Neural cell (in vitro differentiated cells): ENCODE measurements around the gene SLC18B1. TPM values are rescaled to one million over a fixed set of nuclear protein-coding genes. Genes with fewer than 3 reads are reported as not detected.

ENCODE experiments used
- H2AFZ ChIP-seq: fragments of 200-600, 300-800 bp; sonication (generic), shearing (Covaris generic); 2 replicates; pipeline ENCODE4 v1.6.0; 2014; ENCODE audit warnings: low read depth, mild to moderate bottlenecking, antibody characterized with exemption, low read length, moderate library complexity
- H3F3A ChIP-seq: fragments of 200-600 bp; shearing (Covaris generic); 2 replicates; pipeline ENCODE4 v1.6.1; 2016; ENCODE audit warnings: mild to moderate bottlenecking, moderate library complexity, mixed read lengths, antibody characterized with exemption, low read length; ENCODE audit not compliant: insufficient read depth, poor library complexity, severe bottlenecking
- H3K27ac ChIP-seq: fragments of 200-600, 300-800 bp; sonication (generic), shearing (Covaris generic); 2 replicates; pipeline ENCODE4 v1.5.1; 2014; ENCODE audit warnings: mild to moderate bottlenecking, low read length, moderate library complexity
- H3K27me3 ChIP-seq: fragments of 300-800, 200-600 bp; sonication (generic), shearing (Covaris generic); 2 replicates; pipeline ENCODE4 v1.6.0; 2014; ENCODE audit warnings: mild to moderate bottlenecking, low read depth, low read length, moderate library complexity; ENCODE audit not compliant: insufficient read depth
- H3K36me3 ChIP-seq: fragments of 300-800, 200-600 bp; sonication (generic), shearing (Covaris generic); 2 replicates; pipeline ENCODE4 v1.5.1; 2014; ENCODE audit warnings: mild to moderate bottlenecking, antibody characterized with exemption, low read length, moderate library complexity; ENCODE audit not compliant: insufficient read depth
- H3K4me2 ChIP-seq: fragments of 300-800, 200-600 bp; sonication (generic), shearing (Covaris generic); 2 replicates; pipeline ENCODE4 v1.6.0; 2014; ENCODE audit warnings: mild to moderate bottlenecking, low read length
- H3K4me3 ChIP-seq: fragments of 300-800, 200-600 bp; sonication (generic), shearing (Covaris generic); 2 replicates; pipeline ENCODE4 v1.5.1; 2014; ENCODE audit warnings: mild to moderate bottlenecking, low read length, moderate library complexity
- H3K79me2 ChIP-seq: fragments of 200-600 bp; shearing (Covaris generic); replicated peaks from 2 replicates; pipeline ENCODE4 v1.6.0; 2014; ENCODE audit warnings: mild to moderate bottlenecking, low read length, moderate library complexity; ENCODE audit not compliant: insufficient read depth
- H3K9ac ChIP-seq: fragments of 300-800, 200-600 bp; sonication (generic), shearing (Covaris generic); 2 replicates; pipeline ENCODE4 v1.6.1; 2016; ENCODE audit warnings: mild to moderate bottlenecking, low read length, mixed read lengths
- H3K9me2 ChIP-seq: fragments of 200-600 bp; shearing (Covaris generic); 2 replicates; pipeline ENCODE4 v1.6.1; 2016; ENCODE audit warnings: mild to moderate bottlenecking, low read length, mixed read lengths; ENCODE audit not compliant: insufficient read depth
- H3K9me3 ChIP-seq: fragments of 200-600, 300-800 bp; sonication (generic), shearing (Covaris generic); 2 replicates; pipeline ENCODE4 v1.6.1; 2016; ENCODE audit warnings: mild to moderate bottlenecking, mixed run types, low read length, moderate library complexity, mixed read lengths
- H4K20me1 ChIP-seq: fragments of 200-600 bp; shearing (Covaris generic); 2 replicates; pipeline ENCODE4 v1.6.1; 2016; ENCODE audit warnings: mild to moderate bottlenecking, mixed run types; ENCODE audit not compliant: insufficient read depth
- EP300 ChIP-seq: fragments of 450-650 bp; conservative IDR thresholded peaks from 2 replicates; pipeline ENCODE4 v1.6.1; 2014; ENCODE audit warnings: antibody characterized with exemption, mild to moderate bottlenecking, moderate library complexity; ENCODE audit not compliant: poor library complexity, severe bottlenecking
- EZH2 ChIP-seq: fragments of 200-600, 300-800 bp; shearing (Covaris generic), sonication (generic); IDR thresholded peaks from 2 replicates; pipeline ENCODE4 v1.6.1; 2014; ENCODE audit warnings: antibody characterized with exemption, low read length, borderline replicate concordance, mild to moderate bottlenecking; ENCODE audit not compliant: insufficient read depth, poor library complexity, severe bottlenecking
- MXI1 ChIP-seq: fragments of 450-650 bp; conservative IDR thresholded peaks from 2 replicates; pipeline ENCODE4 v1.6.1; 2014; ENCODE audit warnings: antibody characterized with exemption, mild to moderate bottlenecking; ENCODE audit not compliant: poor library complexity, severe bottlenecking
- POLR2AphosphoS5 ChIP-seq: IDR thresholded peaks from 2 replicates; pipeline ENCODE4 v1.6.1; 2012
- RAD21 ChIP-seq: fragments of 450-650 bp; conservative IDR thresholded peaks from 2 replicates; pipeline ENCODE4 v1.6.1; 2014; ENCODE audit warnings: antibody characterized with exemption, mild to moderate bottlenecking, moderate library complexity
- SMC3 ChIP-seq: fragments of 450-650 bp; conservative IDR thresholded peaks from 2 replicates; pipeline ENCODE4 v1.6.1; 2014; ENCODE audit warnings: antibody characterized with exemption, mild to moderate bottlenecking, moderate library complexity; ENCODE audit not compliant: poor library complexity
- TAF1 ChIP-seq: IDR thresholded peaks from 2 replicates; pipeline ENCODE4 v1.6.1; 2012; ENCODE audit warnings: low read depth
- polyA plus RNA-seq: library from polyadenylated mRNA; depleted of rRNA; stranded (reverse); fragments of >200 nt; gene quantifications from 2 replicates; pipeline ENCODE4 v1.2.3, GENCODE V29; 2014
- TF ChIP-seq, protein P1 (sequence below): IDR thresholded peaks from 2 replicates; pipeline ENCODE4 v1.6.1; 2012; ENCODE audit warnings: borderline replicate concordance
- TF ChIP-seq, protein P2 (sequence below): fragments of 450-650 bp; IDR thresholded peaks from 2 replicates; pipeline ENCODE4 v1.5.1; 2014; ENCODE audit warnings: antibody characterized with exemption, mild to moderate bottlenecking, moderate library complexity; ENCODE audit not compliant: poor library complexity, severe bottlenecking

The SLC18B1 gene
- polyA plus RNA-seq, 1 donor from 2014 or later: 9.0 TPM

DNA sequence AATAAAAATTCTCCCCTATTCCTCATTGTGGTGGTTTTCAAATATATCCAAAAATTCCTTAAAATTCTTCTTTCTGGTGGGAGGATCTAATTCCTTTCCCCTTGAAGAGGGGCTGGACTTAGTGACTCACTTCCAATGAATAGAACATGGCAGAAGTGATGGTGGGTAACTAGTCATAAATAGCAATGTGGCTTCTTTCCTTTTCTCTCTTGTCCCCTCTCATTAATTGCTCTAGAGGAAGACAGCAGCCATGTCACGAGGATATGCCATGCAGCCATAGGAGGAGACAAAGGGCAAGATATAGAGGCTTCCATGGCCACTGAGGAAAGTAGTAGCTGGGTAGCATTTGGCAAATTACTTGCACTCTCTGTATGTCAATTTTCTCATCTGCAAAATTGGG is 46.6 kb downstream of the SLC18B1 start:
- H3K4me2 ChIP-seq: no peak overlapping the region
- H3F3A ChIP-seq: no peaks in the 10 kb centered on the region
- no peak overlapping the region for H3K27ac ChIP-seq
- H4K20me1 ChIP-seq: no peaks in the 10 kb centered on the region
- H3K9me2 ChIP-seq: no peaks in the 10 kb centered on the region
- no peak overlapping the region for H3K9ac ChIP-seq
- H3K27me3 ChIP-seq: no peaks in the 10 kb centered on the region
- H3K79me2 ChIP-seq: no peaks in the 10 kb centered on the region
- no peak for TF ChIP-seq EZH2
- TF ChIP-seq, protein P1, sequence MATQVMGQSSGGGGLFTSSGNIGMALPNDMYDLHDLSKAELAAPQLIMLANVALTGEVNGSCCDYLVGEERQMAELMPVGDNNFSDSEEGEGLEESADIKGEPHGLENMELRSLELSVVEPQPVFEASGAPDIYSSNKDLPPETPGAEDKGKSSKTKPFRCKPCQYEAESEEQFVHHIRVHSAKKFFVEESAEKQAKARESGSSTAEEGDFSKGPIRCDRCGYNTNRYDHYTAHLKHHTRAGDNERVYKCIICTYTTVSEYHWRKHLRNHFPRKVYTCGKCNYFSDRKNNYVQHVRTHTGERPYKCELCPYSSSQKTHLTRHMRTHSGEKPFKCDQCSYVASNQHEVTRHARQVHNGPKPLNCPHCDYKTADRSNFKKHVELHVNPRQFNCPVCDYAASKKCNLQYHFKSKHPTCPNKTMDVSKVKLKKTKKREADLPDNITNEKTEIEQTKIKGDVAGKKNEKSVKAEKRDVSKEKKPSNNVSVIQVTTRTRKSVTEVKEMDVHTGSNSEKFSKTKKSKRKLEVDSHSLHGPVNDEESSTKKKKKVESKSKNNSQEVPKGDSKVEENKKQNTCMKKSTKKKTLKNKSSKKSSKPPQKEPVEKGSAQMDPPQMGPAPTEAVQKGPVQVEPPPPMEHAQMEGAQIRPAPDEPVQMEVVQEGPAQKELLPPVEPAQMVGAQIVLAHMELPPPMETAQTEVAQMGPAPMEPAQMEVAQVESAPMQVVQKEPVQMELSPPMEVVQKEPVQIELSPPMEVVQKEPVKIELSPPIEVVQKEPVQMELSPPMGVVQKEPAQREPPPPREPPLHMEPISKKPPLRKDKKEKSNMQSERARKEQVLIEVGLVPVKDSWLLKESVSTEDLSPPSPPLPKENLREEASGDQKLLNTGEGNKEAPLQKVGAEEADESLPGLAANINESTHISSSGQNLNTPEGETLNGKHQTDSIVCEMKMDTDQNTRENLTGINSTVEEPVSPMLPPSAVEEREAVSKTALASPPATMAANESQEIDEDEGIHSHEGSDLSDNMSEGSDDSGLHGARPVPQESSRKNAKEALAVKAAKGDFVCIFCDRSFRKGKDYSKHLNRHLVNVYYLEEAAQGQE: no peak
- TF ChIP-seq EP300: no peak
- TF ChIP-seq SMC3: no peak
- TF ChIP-seq, protein P2, sequence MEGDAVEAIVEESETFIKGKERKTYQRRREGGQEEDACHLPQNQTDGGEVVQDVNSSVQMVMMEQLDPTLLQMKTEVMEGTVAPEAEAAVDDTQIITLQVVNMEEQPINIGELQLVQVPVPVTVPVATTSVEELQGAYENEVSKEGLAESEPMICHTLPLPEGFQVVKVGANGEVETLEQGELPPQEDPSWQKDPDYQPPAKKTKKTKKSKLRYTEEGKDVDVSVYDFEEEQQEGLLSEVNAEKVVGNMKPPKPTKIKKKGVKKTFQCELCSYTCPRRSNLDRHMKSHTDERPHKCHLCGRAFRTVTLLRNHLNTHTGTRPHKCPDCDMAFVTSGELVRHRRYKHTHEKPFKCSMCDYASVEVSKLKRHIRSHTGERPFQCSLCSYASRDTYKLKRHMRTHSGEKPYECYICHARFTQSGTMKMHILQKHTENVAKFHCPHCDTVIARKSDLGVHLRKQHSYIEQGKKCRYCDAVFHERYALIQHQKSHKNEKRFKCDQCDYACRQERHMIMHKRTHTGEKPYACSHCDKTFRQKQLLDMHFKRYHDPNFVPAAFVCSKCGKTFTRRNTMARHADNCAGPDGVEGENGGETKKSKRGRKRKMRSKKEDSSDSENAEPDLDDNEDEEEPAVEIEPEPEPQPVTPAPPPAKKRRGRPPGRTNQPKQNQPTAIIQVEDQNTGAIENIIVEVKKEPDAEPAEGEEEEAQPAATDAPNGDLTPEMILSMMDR: no peak
- no peak for TF ChIP-seq POLR2AphosphoS5
- TF ChIP-seq RAD21: no peak
- no peak for TF ChIP-seq MXI1
- TF ChIP-seq TAF1: no peak
- no peak overlapping the region for H3K4me3 ChIP-seq
- H3K9me3 ChIP-seq: no peaks in the 10 kb centered on the region
- no peaks in the 10 kb centered on the region for H3K36me3 ChIP-seq
- H2AFZ ChIP-seq: no peak overlapping the region

DNA sequence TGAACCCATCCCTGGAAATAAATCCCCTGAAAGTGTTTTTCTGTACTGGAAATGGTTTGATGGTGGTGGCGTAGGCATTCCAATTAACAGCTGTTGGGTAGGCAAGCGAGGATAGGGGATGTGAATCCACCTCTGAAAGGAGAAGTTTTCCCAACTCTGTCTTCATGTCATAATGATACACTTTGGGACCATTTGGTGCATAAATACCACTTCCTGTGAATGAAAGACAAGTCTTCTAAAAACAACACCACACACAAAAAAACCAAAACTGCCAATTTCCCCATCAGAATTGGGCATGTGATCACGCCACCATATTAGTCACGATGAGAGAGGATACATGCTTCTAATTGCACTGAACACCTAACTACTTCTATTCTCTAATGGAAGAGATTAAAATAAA is 47.1 kb downstream of the SLC18B1 start:
- H3F3A ChIP-seq: no peaks in the 10 kb centered on the region
- H3K9me3 ChIP-seq: no peaks in the 10 kb centered on the region
- H4K20me1 ChIP-seq: no peaks in the 10 kb centered on the region
- H3K36me3 ChIP-seq: no peaks in the 10 kb centered on the region
- H3K9me2 ChIP-seq: no peaks in the 10 kb centered on the region
- no peak overlapping the region for H2AFZ ChIP-seq
- TF ChIP-seq EZH2 (no peak), RAD21 (no peak), POLR2AphosphoS5 (no peak)
- TF ChIP-seq, protein P2: no peak
- no peaks in the 10 kb centered on the region for H3K27me3 ChIP-seq
- H3K9ac ChIP-seq: no peak overlapping the region
- H3K27ac ChIP-seq: no peak overlapping the region
- H3K79me2 ChIP-seq: no peaks in the 10 kb centered on the region
- no peak overlapping the region for H3K4me3 ChIP-seq
- H3K4me2 ChIP-seq: no peak overlapping the region
